AG04449 (cell line): ENCODE data around the gene ZNF516.

Source experiments
- CTCF ChIA-PET: fragments of 350-600 bp; formaldehyde crosslinking; extraction: SDS; loops from one replicate; lab custom pipeline; 2021; ENCODE audit warnings: antibody characterized with exemption; lab: Yijun Ruan, JAX
- POLR2A ChIA-PET: fragments of 400-600, 350-600 bp; formaldehyde crosslinking; extraction: SDS; loops from one replicate; lab custom pipeline; 2020; ENCODE audit warnings: antibody characterized with exemption, inconsistent platforms; lab: Yijun Ruan, JAX
- DNase-seq: peaks from one replicate; pipeline ENCODE4 v3.0.0-alpha.2; 2010; ENCODE audit warnings: low read depth, low spot score
- H3K4me3 ChIP-seq: 2 replicates; pipeline ENCODE4 v1.5.1; 2011; ENCODE audit warnings: low read depth, mild to moderate bottlenecking, control low read depth, low read length
- TF ChIP-seq, protein P1 (sequence below): IDR thresholded peaks from one replicate; pipeline ENCODE4 v1.5.1; 2011; ENCODE audit warnings: mild to moderate bottlenecking, moderate library complexity, low read length, control low read depth, inconsistent platforms; ENCODE audit not compliant: insufficient read depth; ENCODE audit errors: missing control alignments

ZNF516 gene

GRCh38 chr18:76359909-76360308 lies 135.1 kb downstream of the ZNF516 start:
- POLR2A ChIA-PET, result no interaction called here
- no peak overlapping the region for H3K4me3 ChIP-seq
- CTCF ChIA-PET, result interaction anchor here (0.9 kb wide), 1 partner anchor 350 kb away, joined by 5 read pairs; no protein-coding TSS in a partner anchor
- no peak for DNase-seq
- TF ChIP-seq, protein P1, sequence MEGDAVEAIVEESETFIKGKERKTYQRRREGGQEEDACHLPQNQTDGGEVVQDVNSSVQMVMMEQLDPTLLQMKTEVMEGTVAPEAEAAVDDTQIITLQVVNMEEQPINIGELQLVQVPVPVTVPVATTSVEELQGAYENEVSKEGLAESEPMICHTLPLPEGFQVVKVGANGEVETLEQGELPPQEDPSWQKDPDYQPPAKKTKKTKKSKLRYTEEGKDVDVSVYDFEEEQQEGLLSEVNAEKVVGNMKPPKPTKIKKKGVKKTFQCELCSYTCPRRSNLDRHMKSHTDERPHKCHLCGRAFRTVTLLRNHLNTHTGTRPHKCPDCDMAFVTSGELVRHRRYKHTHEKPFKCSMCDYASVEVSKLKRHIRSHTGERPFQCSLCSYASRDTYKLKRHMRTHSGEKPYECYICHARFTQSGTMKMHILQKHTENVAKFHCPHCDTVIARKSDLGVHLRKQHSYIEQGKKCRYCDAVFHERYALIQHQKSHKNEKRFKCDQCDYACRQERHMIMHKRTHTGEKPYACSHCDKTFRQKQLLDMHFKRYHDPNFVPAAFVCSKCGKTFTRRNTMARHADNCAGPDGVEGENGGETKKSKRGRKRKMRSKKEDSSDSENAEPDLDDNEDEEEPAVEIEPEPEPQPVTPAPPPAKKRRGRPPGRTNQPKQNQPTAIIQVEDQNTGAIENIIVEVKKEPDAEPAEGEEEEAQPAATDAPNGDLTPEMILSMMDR, result no peak

GRCh38 chr18:76358774-76359173 lies 136.3 kb downstream of the ZNF516 start:
- TF ChIP-seq, protein P1, result no peak
- CTCF ChIA-PET, result interaction anchor here (0.6 kb wide), 1 partner anchor 8 kb away, joined by 3 read pairs; no protein-coding TSS in a partner anchor

GRCh38 chr18:76357585-76358260 lies 137.3 kb downstream of the ZNF516 start:
- ChIA-PET CTCF (no interaction called here), POLR2A (no interaction called here)
- TF ChIP-seq, protein P1, result no peak

More at GRCh38 chr18:76358774-76359173, 136.3 kb downstream of the ZNF516 start:
- POLR2A ChIA-PET, result no interaction called here
- H3K4me3 ChIP-seq, result no peak overlapping the region
- DNase-seq, result no peak

DNA sequence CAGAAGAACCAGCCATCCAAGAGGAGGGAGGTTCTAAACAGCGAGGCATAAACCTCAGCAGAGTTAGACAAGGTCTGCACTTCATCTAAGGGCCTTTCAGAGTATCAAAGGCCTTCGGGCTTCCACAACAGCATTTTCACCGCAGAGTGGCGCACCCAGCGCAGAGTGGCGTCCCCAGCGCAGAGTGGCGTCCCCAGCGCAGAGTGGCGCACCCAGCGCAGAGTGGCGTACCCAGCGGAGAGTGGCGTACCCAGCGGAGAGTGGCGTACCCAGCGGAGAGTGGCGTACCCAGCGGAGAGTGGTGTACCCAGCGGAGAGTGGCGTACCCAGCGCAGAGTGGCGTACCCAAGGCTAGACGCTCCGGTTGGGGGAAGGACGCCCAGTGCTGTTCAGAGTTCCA lies 137.9 kb downstream of the ZNF516 start:
- DNase-seq, result no peak
- H3K4me3 ChIP-seq, result no peak overlapping the region
- ChIA-PET CTCF (no interaction called here), POLR2A (no interaction called here)
- TF ChIP-seq, protein P1, result no peak

More at GRCh38 chr18:76357585-76358260, 137.3 kb downstream of the ZNF516 start:
- no peak overlapping the region for H3K4me3 ChIP-seq
- no peak for DNase-seq

GRCh38 chr18:76356666-76357065 lies 138.4 kb downstream of the ZNF516 start:
- TF ChIP-seq, protein P1, result no peak
- DNase-seq, result no peak
- CTCF ChIA-PET, result interaction anchor here (1.1 kb wide), 1 partner anchor 353 kb away, joined by 7 read pairs; no protein-coding TSS in a partner anchor
- POLR2A ChIA-PET, result no interaction called here
- H3K4me3 ChIP-seq, result no peak overlapping the region

DNA sequence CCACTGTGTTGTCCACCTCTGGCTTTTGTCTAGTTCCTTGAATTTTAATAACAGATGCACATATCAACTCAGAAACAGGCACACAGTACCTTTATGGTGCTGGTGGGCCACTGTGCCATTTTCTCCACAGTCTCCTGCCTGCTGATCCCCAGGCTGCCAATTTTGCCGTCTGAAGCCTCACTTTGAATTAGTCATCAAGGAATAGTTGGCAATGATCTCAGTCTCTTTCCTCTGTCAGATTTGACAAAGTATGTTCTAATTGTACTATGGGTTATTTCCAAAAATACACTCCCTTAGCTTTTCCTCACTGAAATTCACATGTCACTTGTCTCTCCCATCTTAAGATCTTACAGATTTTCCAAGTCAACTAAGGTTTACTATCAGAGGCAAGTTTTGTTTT lies 140.7 kb downstream of the ZNF516 start:
- no peak overlapping the region for H3K4me3 ChIP-seq
- TF ChIP-seq, protein P1, result no peak
- ChIA-PET POLR2A (no interaction called here), CTCF (interaction anchor here (1.0 to 1.5 kb wide), 2 partner anchors 9 to 356 kb away, joined by 3 read pairs; no protein-coding TSS in a partner anchor)
- no peak for DNase-seq
